Measurements from ENCODE around the gene SH3BGR.

SH3BGR gene

GRCh38 chr21:39479814-39480182 is 28.0 kb downstream of the SH3BGR start:
- Mint-ChIP-seq H3K36me3 (peaks cover 11% of the 10 kb centered on the region), H3K27me3 (no peaks in the 10 kb centered on the region), H3K4me3 (no peak overlapping the region), H3K27ac (no peak overlapping the region), H3K9me3 (ENCODE audit: low read depth) (no peaks in the 10 kb centered on the region), H3K4me1 (ENCODE audit: low read depth) (no peaks in the 10 kb centered on the region)

DNA sequence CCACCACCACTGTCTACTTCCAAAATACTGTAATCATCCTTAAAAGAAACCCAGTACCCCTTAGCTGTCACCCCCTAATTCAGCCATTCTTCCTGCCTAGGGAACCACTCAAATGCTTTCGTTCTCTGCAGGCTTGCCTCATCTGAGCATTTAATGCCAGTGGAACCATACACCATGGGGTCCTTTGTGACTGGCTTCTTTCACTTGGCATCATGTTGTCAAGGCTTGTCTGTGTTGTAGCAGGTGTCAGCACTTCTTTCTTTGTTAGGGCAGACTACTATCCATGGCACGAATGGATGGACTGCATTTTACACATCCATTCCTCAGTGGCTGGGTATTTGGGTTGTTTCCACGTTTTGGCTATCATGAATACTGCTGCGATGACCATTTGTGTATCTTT is 28.5 kb downstream of the SH3BGR start:
- Mint-ChIP-seq H3K4me1 (ENCODE audit: low read depth) (no peaks in the 10 kb centered on the region), H3K36me3 (peaks cover 11% of the 10 kb centered on the region)

DNA sequence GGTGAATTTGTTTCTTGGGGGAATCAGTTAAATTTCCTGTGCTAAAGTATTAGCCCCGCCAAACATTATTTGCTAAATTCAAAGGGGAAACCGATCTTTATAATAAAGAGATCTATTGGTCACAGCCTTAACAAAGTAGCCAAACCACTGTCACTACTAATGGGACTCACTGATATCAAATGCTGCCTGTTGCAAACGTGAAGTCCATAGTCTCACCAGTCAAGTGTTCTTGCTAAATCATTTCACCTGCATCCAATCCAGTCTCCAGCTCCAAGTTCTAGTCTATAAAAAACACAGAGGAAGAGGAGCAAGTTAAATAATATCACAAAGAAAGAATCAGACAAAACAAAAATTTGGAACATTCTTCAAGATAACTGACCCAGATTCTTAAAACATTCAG is 30.1 kb downstream of the SH3BGR start:
- no peak overlapping the region for H3K4me3 Mint-ChIP-seq
- no peaks in the 10 kb centered on the region for H3K4me1 Mint-ChIP-seq (ENCODE audit: low read depth)
- peaks cover 8% of the 10 kb centered on the region for H3K36me3 Mint-ChIP-seq
- no peaks in the 10 kb centered on the region for H3K9me3 Mint-ChIP-seq (ENCODE audit: low read depth)
- no peak overlapping the region for H3K27ac Mint-ChIP-seq
- H3K27me3 Mint-ChIP-seq, result no peaks in the 10 kb centered on the region

More for the DNA sequence above, 28.5 kb downstream of the SH3BGR start:
- Mint-ChIP-seq H3K4me3 (no peak overlapping the region), H3K9me3 (ENCODE audit: low read depth) (no peaks in the 10 kb centered on the region), H3K27me3 (no peaks in the 10 kb centered on the region), H3K27ac (no peak overlapping the region)

DNA sequence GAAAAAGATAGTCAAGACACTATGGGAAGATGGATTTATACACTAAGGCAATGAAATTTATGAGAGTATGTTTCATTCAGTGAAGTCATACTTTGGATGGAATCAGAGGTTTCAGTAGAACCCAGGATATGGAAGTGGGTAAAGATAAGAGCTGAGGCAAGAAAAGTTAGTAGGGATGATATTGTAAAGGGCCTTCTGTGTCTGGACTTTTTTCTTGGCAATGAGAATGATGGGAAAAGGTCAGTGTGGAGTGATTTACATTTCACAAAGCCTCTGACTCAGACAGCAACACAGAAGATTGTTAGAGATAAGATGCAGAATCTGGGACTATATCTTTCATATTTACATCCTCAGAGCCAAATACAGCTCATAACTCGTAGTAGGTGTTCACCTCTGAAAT is 32.1 kb downstream of the SH3BGR start:
- Mint-ChIP-seq H3K4me1 (ENCODE audit: low read depth) (no peaks in the 10 kb centered on the region), H3K36me3 (peaks cover under 1% of the 10 kb centered on the region), H3K9me3 (ENCODE audit: low read depth) (no peaks in the 10 kb centered on the region), H3K27me3 (no peaks in the 10 kb centered on the region), H3K27ac (no peak overlapping the region), H3K4me3 (no peak overlapping the region)

- Mint-ChIP-seq H3K4me1 (ENCODE audit: low read depth) (no peaks in the 10 kb centered on the region), H3K4me3 (no peak overlapping the region), H3K27ac (no peak overlapping the region), H3K36me3 (no peaks in the 10 kb centered on the region), H3K9me3 (ENCODE audit: low read depth) (no peaks in the 10 kb centered on the region), H3K27me3 (no peaks in the 10 kb centered on the region)
Measured at GRCh38 chr21:39484711-39485276, 33.0 kb downstream of the SH3BGR start.

- Mint-ChIP-seq H3K4me3 (no peak overlapping the region), H3K4me1 (ENCODE audit: low read depth) (no peaks in the 10 kb centered on the region), H3K27me3 (no peaks in the 10 kb centered on the region), H3K9me3 (ENCODE audit: low read depth) (peaks cover 10% of the 10 kb centered on the region), H3K36me3 (peaks cover 13% of the 10 kb centered on the region), H3K27ac (no peak overlapping the region)
Measured at GRCh38 chr21:39489380-39489924, 37.7 kb downstream of the SH3BGR start.

DNA sequence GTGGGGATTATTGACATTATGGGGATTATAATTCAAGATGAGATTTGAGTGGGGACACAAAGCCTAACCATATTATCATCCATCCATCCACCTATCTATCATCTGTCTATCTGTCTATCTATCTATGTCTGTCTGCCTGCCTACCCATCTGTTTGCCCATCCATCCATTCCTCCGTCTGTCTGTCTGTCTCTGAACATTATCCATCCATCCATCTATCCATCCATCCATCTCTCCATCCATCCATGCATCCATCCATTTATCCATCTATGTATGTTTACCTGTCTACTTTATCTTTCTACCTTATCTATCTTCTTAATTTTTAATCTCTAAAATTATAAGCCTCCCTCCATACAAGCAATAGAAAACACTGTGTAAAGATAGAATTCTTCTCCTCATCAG is 47.4 kb downstream of the SH3BGR start:
- no peak overlapping the region for H3K27ac Mint-ChIP-seq
- no peaks in the 10 kb centered on the region for H3K27me3 Mint-ChIP-seq
- no peaks in the 10 kb centered on the region for H3K4me1 Mint-ChIP-seq (ENCODE audit: low read depth)
- peaks cover 9% of the 10 kb centered on the region for H3K9me3 Mint-ChIP-seq (ENCODE audit: low read depth)
- no peak overlapping the region for H3K4me3 Mint-ChIP-seq
- peaks cover 9% of the 10 kb centered on the region for H3K36me3 Mint-ChIP-seq

DNA sequence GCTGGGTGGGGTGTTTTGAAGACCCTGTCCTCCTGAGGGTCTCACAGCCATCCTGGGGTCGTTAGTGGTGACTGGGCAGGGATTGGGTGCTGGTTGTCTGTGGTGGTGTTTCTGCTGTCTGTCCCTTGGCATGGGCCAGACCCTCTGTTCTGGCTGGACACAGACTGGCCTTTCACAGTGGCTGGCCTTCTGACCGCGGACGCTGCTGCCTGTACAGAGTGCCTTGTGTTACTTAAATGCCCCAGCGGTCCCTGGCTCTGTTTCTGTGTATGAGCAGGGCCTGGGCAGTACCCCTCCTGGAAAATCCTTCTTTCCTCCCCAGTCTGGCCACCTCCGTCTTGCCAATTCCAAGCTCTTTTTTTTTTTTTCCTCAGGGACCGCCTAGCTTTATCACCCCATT is 50.9 kb downstream of the SH3BGR start:
- H3K27me3 Mint-ChIP-seq, result no peaks in the 10 kb centered on the region
- H3K27ac Mint-ChIP-seq, result no peak overlapping the region
- H3K4me3 Mint-ChIP-seq, result no peak overlapping the region
- H3K4me1 Mint-ChIP-seq (ENCODE audit: low read depth), result no peaks in the 10 kb centered on the region
- no peaks in the 10 kb centered on the region for H3K9me3 Mint-ChIP-seq (ENCODE audit: low read depth)
- H3K36me3 Mint-ChIP-seq, result peaks cover 12% of the 10 kb centered on the region

DNA sequence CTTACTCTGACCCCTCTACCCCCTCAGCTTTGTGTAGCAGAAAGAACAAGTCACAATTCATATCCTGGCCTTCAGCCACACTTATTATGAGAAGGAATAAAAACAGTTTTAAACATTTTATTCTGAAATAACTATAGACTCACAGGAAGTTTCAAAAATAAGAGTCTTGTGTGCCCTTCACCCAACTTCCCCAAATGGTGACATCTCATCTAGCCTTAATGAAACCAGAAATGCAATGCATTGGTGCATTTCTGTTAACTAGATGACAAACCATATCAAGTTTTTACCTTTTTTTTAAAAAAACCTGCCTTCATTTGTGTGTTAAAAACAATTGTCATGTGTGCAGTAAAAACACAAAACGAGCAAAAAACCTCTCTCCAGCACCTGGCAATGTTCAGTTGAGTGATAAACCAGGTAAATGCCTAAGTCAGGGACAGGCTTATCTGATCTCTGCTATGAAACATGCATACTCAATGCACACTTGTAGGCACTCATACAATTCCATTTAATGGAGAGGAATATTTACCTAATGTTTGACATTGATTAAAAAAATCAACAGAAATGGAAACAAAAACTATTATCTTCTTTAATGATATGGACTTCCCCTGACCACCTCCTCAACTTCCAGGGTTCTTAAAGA is 51.5 kb downstream of the SH3BGR start:
- no peak overlapping the region for H3K4me3 Mint-ChIP-seq
- no peaks in the 10 kb centered on the region for H3K27me3 Mint-ChIP-seq

GRCh38 chr21:39504230-39504629 is 52.5 kb downstream of the SH3BGR start:
- no peaks in the 10 kb centered on the region for H3K9me3 Mint-ChIP-seq (ENCODE audit: low read depth)
- H3K4me1 Mint-ChIP-seq (ENCODE audit: low read depth), result no peaks in the 10 kb centered on the region
- H3K27ac Mint-ChIP-seq, result no peak overlapping the region
- H3K4me3 Mint-ChIP-seq, result no peak overlapping the region
- H3K36me3 Mint-ChIP-seq, result peaks cover 18% of the 10 kb centered on the region
- H3K27me3 Mint-ChIP-seq, result no peaks in the 10 kb centered on the region

More for the DNA sequence above, 51.5 kb downstream of the SH3BGR start:
- Mint-ChIP-seq H3K27ac (no peak overlapping the region), H3K4me1 (ENCODE audit: low read depth) (no peaks in the 10 kb centered on the region), H3K36me3 (peaks cover 15% of the 10 kb centered on the region), H3K9me3 (ENCODE audit: low read depth) (no peaks in the 10 kb centered on the region)

DNA sequence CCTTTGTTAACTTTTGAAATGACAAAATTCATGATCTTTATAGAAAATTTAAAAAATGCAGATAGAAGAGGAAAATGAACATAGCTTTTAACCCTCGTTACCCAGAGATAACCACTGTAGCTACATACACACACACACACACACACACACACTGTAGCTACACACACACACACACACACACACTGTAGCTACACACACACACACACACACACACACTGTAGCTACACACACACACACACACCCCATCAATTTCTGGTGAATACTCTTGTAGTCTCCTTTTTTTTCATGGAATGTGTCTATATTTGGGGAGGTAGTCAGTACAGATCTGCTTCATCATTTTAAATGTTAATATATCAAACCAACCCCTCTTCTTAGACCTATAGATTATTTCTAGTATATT is 58.5 kb downstream of the SH3BGR start:
- Mint-ChIP-seq H3K4me3 (no peak overlapping the region), H3K36me3 (peaks cover 16% of the 10 kb centered on the region), H3K4me1 (ENCODE audit: low read depth) (no peaks in the 10 kb centered on the region), H3K9me3 (ENCODE audit: low read depth) (no peaks in the 10 kb centered on the region), H3K27ac (no peak overlapping the region), H3K27me3 (no peaks in the 10 kb centered on the region)

DNA sequence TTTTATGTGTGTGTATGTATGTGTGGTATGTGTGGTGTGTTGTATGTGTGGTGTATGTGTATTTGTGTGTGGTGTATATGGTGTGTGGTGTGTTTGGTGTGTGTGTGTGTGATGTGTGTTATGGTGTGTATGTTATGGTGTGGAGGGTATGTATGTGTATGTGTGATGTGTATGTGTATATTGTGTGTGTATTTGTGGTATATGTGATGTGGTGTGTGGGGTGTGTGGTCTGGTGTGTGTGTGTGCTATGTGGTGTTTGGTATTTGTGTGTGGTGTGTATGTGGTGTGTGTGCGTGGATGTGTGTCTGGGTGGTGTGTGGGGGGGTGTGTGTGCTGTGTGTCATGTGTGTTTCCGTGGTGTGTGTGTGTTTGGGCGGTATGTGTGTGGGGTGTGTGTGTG is 59.3 kb downstream of the SH3BGR start:
- Mint-ChIP-seq H3K9me3 (ENCODE audit: low read depth) (no peaks in the 10 kb centered on the region), H3K27me3 (no peaks in the 10 kb centered on the region), H3K36me3 (peaks cover 13% of the 10 kb centered on the region), H3K4me1 (ENCODE audit: low read depth) (no peaks in the 10 kb centered on the region), H3K4me3 (no peak overlapping the region), H3K27ac (no peak overlapping the region)

DNA sequence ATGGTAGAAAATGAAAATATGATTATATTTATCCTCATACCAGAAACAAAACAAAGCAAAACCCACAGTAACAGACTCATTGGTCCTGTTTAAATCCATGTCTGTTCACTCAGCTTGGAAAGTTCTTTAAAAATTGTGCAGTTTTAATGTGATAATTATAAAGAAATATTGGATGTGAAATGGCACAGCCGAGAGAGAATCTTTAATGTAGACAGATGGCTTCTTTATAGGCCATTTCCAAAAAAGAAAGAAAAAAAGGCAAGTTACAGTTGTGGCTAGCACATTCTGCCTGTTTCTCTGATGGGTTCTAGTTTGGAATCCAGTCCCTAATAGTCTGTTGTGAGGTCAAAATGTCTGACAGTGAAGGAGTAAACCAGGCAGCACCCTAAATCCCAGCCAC is 62.0 kb downstream of the SH3BGR start:
- H3K9me3 Mint-ChIP-seq (ENCODE audit: low read depth), result no peaks in the 10 kb centered on the region

DNA sequence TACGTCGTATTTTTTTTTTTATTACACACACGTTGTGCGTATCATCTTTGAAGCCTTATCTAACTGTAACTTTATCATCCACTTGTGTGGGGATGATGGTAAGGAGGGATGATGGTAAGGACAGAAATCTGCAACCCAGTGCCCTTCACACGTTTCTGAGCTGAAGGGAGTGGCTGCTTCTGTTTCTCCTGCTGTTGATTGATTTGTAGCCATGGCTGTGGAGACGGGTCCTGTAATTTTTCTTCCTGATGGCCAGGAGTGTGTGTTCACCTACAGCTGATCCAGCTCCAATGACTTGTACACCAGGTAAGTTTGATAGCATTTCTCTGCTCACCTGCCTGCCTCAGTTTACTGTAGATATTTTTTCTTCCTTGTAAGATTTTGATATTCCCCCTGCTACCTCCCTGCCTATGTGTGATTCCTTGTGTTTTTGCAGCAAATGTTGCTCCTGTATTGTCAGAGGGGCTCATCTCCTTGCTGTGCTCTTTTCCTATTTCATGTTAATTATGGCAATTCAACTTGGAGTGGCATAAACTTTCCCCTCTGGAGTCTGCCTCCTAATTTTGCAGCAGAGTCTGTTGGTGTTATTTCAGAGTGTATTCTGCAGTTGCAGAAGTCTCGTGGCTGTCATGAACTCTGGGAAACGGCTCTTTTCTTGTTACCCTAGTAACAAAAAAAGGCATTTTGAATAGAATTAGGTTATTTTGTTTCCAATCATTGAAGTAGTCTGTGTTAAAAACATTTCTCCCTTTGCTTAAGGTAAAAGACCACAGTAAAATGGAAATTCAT is 64.1 kb downstream of the SH3BGR start:
- Mint-ChIP-seq H3K36me3 (no peaks in the 10 kb centered on the region), H3K27ac (no peak overlapping the region), H3K27me3 (peaks cover 3% of the 10 kb centered on the region), H3K4me3 (no peak overlapping the region), H3K9me3 (ENCODE audit: low read depth) (no peaks in the 10 kb centered on the region), H3K4me1 (ENCODE audit: low read depth) (no peaks in the 10 kb centered on the region)

More for the DNA sequence above, 62.0 kb downstream of the SH3BGR start:
- no peak overlapping the region for H3K27ac Mint-ChIP-seq
- peaks cover 3% of the 10 kb centered on the region for H3K27me3 Mint-ChIP-seq
- no peak overlapping the region for H3K4me3 Mint-ChIP-seq
- no peaks in the 10 kb centered on the region for H3K4me1 Mint-ChIP-seq (ENCODE audit: low read depth)
- H3K36me3 Mint-ChIP-seq, result peaks cover 3% of the 10 kb centered on the region

DNA sequence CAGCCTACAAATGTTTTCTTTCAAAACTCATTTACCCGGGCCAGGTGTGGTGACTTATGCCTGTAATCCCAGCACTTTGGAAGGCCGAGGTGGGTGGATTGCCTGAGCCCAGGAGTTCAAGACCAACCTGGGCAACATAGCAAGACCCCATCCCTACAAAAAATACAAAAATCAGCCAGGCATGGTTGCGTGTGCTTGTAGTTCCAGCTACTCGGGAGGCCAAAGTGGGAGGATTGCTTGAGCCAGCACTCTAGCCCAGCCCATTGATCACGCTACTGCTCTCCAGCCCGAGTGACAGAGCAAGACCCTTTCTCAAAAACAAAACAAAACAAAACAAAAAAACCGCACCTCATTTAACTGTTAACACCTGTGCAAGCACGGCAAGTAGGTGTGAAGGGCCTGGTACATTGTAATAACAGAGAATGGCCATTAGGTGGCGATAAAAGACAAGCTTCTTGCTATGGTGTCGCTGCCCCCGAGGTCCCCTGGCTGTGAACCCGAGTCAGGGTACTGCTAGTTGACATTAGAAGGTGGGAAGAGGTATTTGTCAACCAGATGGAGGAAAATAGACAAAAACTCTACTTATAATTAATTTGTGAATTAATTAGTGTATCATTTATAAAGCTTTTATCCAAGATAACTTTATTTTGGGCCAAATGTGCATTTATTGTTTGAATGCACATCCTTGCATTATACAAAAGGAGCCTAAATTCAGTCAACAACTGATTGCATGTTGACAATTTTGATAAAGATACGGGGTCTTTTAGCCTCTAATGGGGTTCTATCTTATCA is 66.5 kb downstream of the SH3BGR start:
- Mint-ChIP-seq H3K27ac (no peak overlapping the region), H3K4me3 (no peak overlapping the region), H3K4me1 (ENCODE audit: low read depth) (no peaks in the 10 kb centered on the region), H3K36me3 (no peaks in the 10 kb centered on the region), H3K9me3 (ENCODE audit: low read depth) (no peaks in the 10 kb centered on the region), H3K27me3 (peaks cover 3% of the 10 kb centered on the region)
